Adrenal gland (tissue), 12 donors: ENCODE measurements around the gene C3. TPM values are rescaled to one million over a fixed set of nuclear protein-coding genes. Genes with fewer than 3 reads are reported as not detected.
"Not testable (repeated sequence)": the region's sequence is repeated elsewhere in the genome, so short reads cannot be mapped to it uniquely, and the experiment has no call there.

Experiments used
- DNase-seq, 7 donors: peaks; one replicate each; pipeline ENCODE4 v3.0.0-alpha.2; 2019 to 2020
- H3K27ac ChIP-seq, 5 donors: fragments of 200-600 bp; sonication (generic) in 4 of 5; 1 replicate in 3 of 5; 2 replicates in 2 of 5; pipeline versions ENCODE4 v1.5.1 to v1.8.0; 2016 to 2020; ENCODE audit warnings: mild to moderate bottlenecking in 1 of 5
- H3K27me3 ChIP-seq: fragments of 200-600 bp; 2 replicates; pipeline ENCODE4 v1.8.0; 2021
- H3K36me3 ChIP-seq, 2 donors: fragments of 200-600 bp; replicated peaks in 1 of 2; 1 replicate in 1 of 2; 2 replicates in 1 of 2; pipeline versions ENCODE4 v1.5.1 to v1.8.0; 2018 to 2022
- H3K4me1 ChIP-seq, 2 donors: fragments of 200-600 bp; replicated peaks in 1 of 2; 1 replicate in 1 of 2; 2 replicates in 1 of 2; pipeline versions ENCODE4 v1.5.1 to v1.8.0; 2018 to 2021
- H3K4me3 ChIP-seq, 4 donors: fragments of 200-600 bp; sonication (generic) in 3 of 4; one replicate each; pipeline ENCODE4 v1.5.1; 2016 to 2018
- H3K9me3 ChIP-seq, 3 donors: fragments of 200-600 bp; sonication (generic) in 1 of 3; replicated peaks in 1 of 3; 1 replicate in 2 of 3; 2 replicates in 1 of 3; pipeline versions ENCODE4 v1.5.1 to v1.8.0; 2016 to 2021
- CTCF ChIP-seq, 6 experiments: fragments of 450-650 bp in 4 of 6; fragments of 200-600 bp in 2 of 6; sonication (generic) in 1 of 6; IDR thresholded peaks; 1 replicate in 5 of 6; 2 replicates in 1 of 6; pipeline versions ENCODE4 v1.5.1 to v1.8.0; 2016 to 2021; ENCODE audit warnings: antibody characterized with exemption in 6 of 6, mild to moderate bottlenecking in 2 of 6, moderate library complexity in 1 of 6
- POLR2A ChIP-seq, 2 donors: fragments of 450-650 bp; IDR thresholded peaks; one replicate each; pipeline ENCODE4 v1.6.1; 2017; ENCODE audit warnings: antibody characterized with exemption in 2 of 2, mild to moderate bottlenecking in 2 of 2, moderate library complexity in 1 of 2
- WGBS, 4 donors: extraction: QIAGEN DNeasy Blood & Tissue Kit in 2 of 4; methylation state at CpG; one replicate each; pipeline versions ENCODE4 v1.1.5 to v1.1.7; 2013 to 2017; 5-methylcytosine and 5-hydroxymethylcytosine counted together
- intact Hi-C, 2 donors: fragments of 100-400 bp; cut with DNase I; formaldehyde crosslinking; loops; one replicate each; pipeline versions ENCODE4 v1.14.1 to v1.15.0; 2022 to 2023
- polyA plus RNA-seq, 3 donors: library from polyadenylated mRNA; stranded (reverse); fragments of 200-250 nt in 2 of 3; fragments of 350-450 nt in 1 of 3; fragmentation: Illumina TruSeq in 1 of 3; extraction: RNeasy Lipid Tissue Mini Kit (QIAGEN cat#74804) in 1 of 3; gene quantifications; one replicate each; pipeline ENCODE4 v1.2.3, GENCODE V29; 2013 to 2014
- total RNA-seq, 9 donors: library from RNA; depleted of rRNA in 4 of 9; stranded (reverse); fragments of >200 nt in 4 of 9; fragments of 120-200 nt in 1 of 9; fragmentation: NEBNext Ultra II Directional in 1 of 9; extraction: Animal tissue kit (Norgen Biotek cat#: 25700) in 1 of 9; gene quantifications; one replicate each; pipeline versions ENCODE4 v1.1.0 to v1.2.4, GENCODE V29; 2013 to 2023
- donor health status: healthy with polysubstance abuse.
- donor health status: Bipolar disorder and iron deficiency.
- donor health status: DM: yes; HTN: yes; CAD: no.
- donor health status: DM: no; HTN: no; CAD: no.
- donor health status: DM: no; HTN: no; CAD: no.
- donor health status: DM: yes; HTN: yes; CAD: no.

The C3 gene
- total and polyA plus RNA-seq, 12 donors = 2.4 to 5,179 (median 2,192) TPM

- H3K4me3 ChIP-seq = no peak overlapping the region
- H3K9me3 ChIP-seq = no peaks in the 10 kb centered on the region
- no peaks in the 10 kb centered on the region for H3K27me3 ChIP-seq
- H3K27ac ChIP-seq = no peak overlapping the region
- H3K36me3 ChIP-seq = peaks cover 0 to 69% of the 10 kb centered on the region in 2 donors
- peaks cover 0 to 7% of the 10 kb centered on the region in 2 donors for H3K4me1 ChIP-seq
- TF ChIP-seq POLR2A (IDR thresholded peaks at IDR 0.05) (no peak), CTCF (IDR thresholded peaks at IDR 0.05) (no peak)
- WGBS, 4 donors = 53 to 83% (median 60%) methylated on average over 25 to 31 of the region's 31 CpGs
- intact Hi-C loops = no loop called here
- peak in 6 of 7 donors; percentile 35 to 62 (median 48) for DNase-seq
These were observed 42.4 kb downstream of the C3 start for GRCh38 chr19:6677883-6678689.

- WGBS, 4 donors = 80 to 89% (median 84%) methylated on average over 10 of the region's 10 CpGs
- H3K27me3 ChIP-seq = no peaks in the 10 kb centered on the region
- H3K4me1 ChIP-seq = peaks cover 0 to 7% of the 10 kb centered on the region in 2 donors
- H3K4me3 ChIP-seq = no peak overlapping the region
- TF ChIP-seq CTCF (IDR thresholded peaks at IDR 0.05) (no peak), POLR2A (IDR thresholded peaks at IDR 0.05) (no peak)
- H3K27ac ChIP-seq = no peak overlapping the region
- no peak for DNase-seq
- H3K36me3 ChIP-seq = peaks cover 0 to 63% of the 10 kb centered on the region in 2 donors
- no peaks in the 10 kb centered on the region for H3K9me3 ChIP-seq
- intact Hi-C loops = no loop called here
These were observed 43.0 kb downstream of the C3 start for GRCh38 chr19:6677495-6677882.

- Histone ChIP-seq H3K36me3 (peaks cover 0 to 51% of the 10 kb centered on the region in 2 donors), H3K9me3 (no peaks in the 10 kb centered on the region), H3K4me3 (no peak overlapping the region), H3K4me1 (peaks cover 0 to 7% of the 10 kb centered on the region in 2 donors), H3K27me3 (no peaks in the 10 kb centered on the region), H3K27ac (no peak overlapping the region)
- WGBS, 4 donors = 90 to 92% (median 91%) methylated on average over 8 of the region's 8 CpGs
- no peak for DNase-seq
- TF ChIP-seq POLR2A (IDR thresholded peaks at IDR 0.05) (no peak), CTCF (IDR thresholded peaks at IDR 0.05) (no peak)
- intact Hi-C loops = no loop called here
These were observed 44.2 kb downstream of the C3 start for GRCh38 chr19:6676288-6676687.

GRCh38 chr19:6674868-6675305 is 45.6 kb downstream of the C3 start:
- H3K4me1 ChIP-seq = peaks cover 0 to 7% of the 10 kb centered on the region in 2 donors
- 10 to 38% (median 14%) methylated on average over 6 to 8 of the region's 8 CpGs for WGBS, 4 donors
- peaks cover 0 to 37% of the 10 kb centered on the region in 2 donors for H3K36me3 ChIP-seq
- intact Hi-C loops = no loop called here
- H3K4me3 ChIP-seq = no peak overlapping the region
- DNase-seq = peak; percentile 61 to 89 (median 84)
- TF ChIP-seq POLR2A (IDR thresholded peaks at IDR 0.05) = no peak
- TF ChIP-seq CTCF (IDR thresholded peaks at IDR 0.05) = no peak
- peak overlapping the region in 2 of 5 donors; percentile 40 to 44 for H3K27ac ChIP-seq
- no peaks in the 10 kb centered on the region for H3K27me3 ChIP-seq
- H3K9me3 ChIP-seq = no peaks in the 10 kb centered on the region

- Histone ChIP-seq H3K27ac (peak overlapping the region in 2 of 5 donors; percentile 40 to 44), H3K36me3 (peaks cover 0 to 32% of the 10 kb centered on the region in 2 donors)
- intact Hi-C loops, H3K4me3 ChIP-seq, DNase-seq, H3K9me3 ChIP-seq, H3K4me1 ChIP-seq, H3K27me3 ChIP-seq: not testable (repeated sequence)
- 85 to 90% (median 90%) methylated on average over 6 of the region's 6 CpGs for WGBS, 4 donors
These were observed 46.0 kb downstream of the C3 start for GRCh38 chr19:6674408-6674807.
